GM10266 (cell line): ENCODE data around the gene NEO1.

Experiments used
- DNase-seq: peaks from one replicate; pipeline ENCODE4 v3.0.0; 2012; ENCODE audit errors: extremely low spot score
- CTCF ChIP-seq: IDR thresholded peaks from 2 replicates; pipeline ENCODE4 v1.5.1; 2012; ENCODE audit warnings: mild to moderate bottlenecking, low read depth; ENCODE audit not compliant: control insufficient read depth, insufficient read depth; ENCODE audit errors: missing control alignments

The NEO1 gene

GRCh38 chr15:73354241-73354640, 302.0 kb downstream of the NEO1 start:
- TF ChIP-seq CTCF: no peak
- no peak for DNase-seq
